Neural cell (in vitro differentiated cells): Measurements from ENCODE around the gene LRRK2. TPM values are rescaled to one million over a fixed set of nuclear protein-coding genes. Genes with fewer than 3 reads are reported as not detected.

Experiments used
- polyA plus RNA-seq: library from polyadenylated mRNA; depleted of rRNA; stranded (reverse); fragments of >200 nt; gene quantifications from 2 replicates; pipeline ENCODE4 v1.2.3, GENCODE V29; 2014

Gene LRRK2
- polyA plus RNA-seq, 1 donor from 2014 or later: 0.54 TPM

Other genes starting within 250 kb of the LRRK2 start
- 10.7 and 11.1 TPM in 2 replicates for gene SLC2A13, start 118.9 kb upstream of the LRRK2 start, polyA plus RNA-seq